Daoy (cell line): ENCODE measurements around the gene NCR3LG1. TPM values are rescaled to one million over a fixed set of nuclear protein-coding genes. Genes with fewer than 3 reads are reported as not detected.
"Not testable (repeated sequence)": the region's sequence is repeated elsewhere in the genome, so short reads cannot be mapped to it uniquely, and the experiment has no call there.

ENCODE experiments used
- DNase-seq: peaks from one replicate; pipeline ENCODE4 v3.0.0-alpha.2; 2015; ENCODE audit warnings: low read depth
- total RNA-seq: library from RNA; depleted of rRNA; stranded (reverse); fragments of >200 nt; shearing (Covaris generic); gene quantifications from 2 replicates; pipeline ENCODE4 v1.2.3, GENCODE V29; 2014; rRNA removed

The NCR3LG1 gene
- total RNA-seq, 1 experiment from 2014 or later: 0.69 TPM

GRCh38 chr11:17412488-17413180 is 61.0 kb downstream of the NCR3LG1 start:
- no peak for DNase-seq

DNA sequence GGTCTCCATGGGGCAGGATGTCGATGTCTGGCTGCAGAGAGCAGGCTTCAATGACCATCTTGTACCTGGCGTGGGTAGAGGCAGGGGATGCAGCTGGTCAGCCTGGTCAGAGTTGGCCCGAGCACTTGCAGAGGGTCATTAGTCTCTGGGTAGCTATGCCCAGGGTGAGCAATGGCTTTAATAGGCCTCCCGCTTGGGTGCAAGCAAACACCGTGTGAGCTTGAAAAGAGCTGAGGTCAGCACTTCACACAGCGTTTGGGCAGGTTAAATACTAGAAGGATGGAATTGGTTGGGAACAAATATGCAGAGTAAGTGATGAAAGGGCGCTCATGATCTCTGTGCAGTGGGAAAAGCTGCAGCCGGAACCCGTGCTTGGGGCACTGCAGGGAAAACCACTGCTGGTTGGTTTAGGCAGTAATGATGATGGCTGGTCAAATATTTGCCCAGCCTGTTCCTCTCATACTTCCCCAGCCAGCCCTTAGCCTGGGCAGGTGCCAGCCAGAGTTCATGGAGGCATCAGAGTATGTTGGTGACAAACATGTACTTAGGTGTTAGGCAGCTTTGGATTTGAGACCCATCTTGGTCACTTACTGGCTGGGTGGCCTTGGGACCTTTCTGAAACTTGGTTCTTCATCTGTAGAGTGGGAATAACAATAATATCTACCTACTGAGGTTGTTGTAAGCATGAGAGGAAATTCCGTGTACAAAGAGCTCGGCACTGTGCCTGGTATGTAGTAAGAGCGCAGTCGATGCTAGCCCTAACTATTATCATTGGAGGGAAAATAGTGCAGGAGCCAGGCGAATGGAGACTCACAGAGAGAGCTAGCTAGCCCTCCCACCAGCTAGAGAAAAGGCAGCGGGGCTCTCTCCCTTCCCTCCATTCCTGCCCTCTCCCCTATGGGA is 62.1 kb downstream of the NCR3LG1 start:
- DNase-seq: no peak

GRCh38 chr11:17414317-17414737 is 62.7 kb downstream of the NCR3LG1 start:
- DNase-seq: no peak

GRCh38 chr11:17414992-17415391 is 63.4 kb downstream of the NCR3LG1 start:
- DNase-seq: no peak

GRCh38 chr11:17415523-17416104 is 64.0 kb downstream of the NCR3LG1 start:
- no peak for DNase-seq

DNA sequence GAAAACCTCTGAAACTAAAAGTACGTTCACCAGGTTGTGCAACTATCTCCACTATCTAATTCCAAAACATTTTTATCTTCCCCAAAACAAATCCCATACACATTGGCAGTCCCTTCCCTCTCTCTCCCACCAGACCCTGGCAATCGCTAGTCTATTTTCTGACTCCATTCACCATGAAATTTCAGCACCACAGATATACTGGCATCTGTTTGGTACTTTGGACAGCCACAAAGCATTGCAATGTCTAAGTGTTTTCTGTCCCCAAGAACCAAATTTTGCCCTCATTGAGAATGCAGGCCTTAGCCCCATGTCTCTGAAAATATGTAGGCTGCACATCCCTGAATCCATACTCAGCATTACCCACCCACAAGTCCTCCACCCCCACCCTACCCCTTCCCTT is 64.9 kb downstream of the NCR3LG1 start:
- no peak for DNase-seq

DNA sequence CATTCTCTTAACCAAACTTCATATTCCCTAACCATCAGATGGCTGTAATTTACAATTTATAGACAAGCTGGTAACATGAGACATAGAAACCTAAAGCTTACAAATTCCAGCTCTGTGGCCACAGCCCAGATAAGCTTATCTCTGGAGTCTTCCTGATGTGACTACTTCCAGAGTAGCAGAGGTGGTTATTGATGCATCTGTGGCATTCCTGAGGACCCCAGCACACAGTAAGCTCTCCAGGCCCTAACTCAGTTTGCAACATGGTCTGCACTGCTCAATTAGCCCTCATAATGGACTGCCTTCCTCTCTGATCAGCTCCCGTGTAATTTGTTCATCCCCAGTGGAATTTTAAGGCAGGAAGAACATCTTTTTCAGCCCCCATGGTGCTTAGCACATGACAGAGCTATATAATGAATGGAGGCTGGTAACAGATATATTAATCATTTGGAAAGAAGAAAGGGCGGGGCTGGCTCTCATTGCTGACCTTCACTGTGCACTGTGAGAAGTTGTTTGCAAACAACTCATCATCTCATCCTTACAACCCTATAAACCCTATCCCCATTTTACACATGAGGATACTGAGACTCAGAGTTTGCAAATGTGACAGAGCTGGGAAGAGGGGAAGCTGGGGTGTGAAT is 67.0 kb downstream of the NCR3LG1 start:
- DNase-seq: no peak

GRCh38 chr11:17421781-17422180 is 70.2 kb downstream of the NCR3LG1 start:
- DNase-seq: no peak

DNA sequence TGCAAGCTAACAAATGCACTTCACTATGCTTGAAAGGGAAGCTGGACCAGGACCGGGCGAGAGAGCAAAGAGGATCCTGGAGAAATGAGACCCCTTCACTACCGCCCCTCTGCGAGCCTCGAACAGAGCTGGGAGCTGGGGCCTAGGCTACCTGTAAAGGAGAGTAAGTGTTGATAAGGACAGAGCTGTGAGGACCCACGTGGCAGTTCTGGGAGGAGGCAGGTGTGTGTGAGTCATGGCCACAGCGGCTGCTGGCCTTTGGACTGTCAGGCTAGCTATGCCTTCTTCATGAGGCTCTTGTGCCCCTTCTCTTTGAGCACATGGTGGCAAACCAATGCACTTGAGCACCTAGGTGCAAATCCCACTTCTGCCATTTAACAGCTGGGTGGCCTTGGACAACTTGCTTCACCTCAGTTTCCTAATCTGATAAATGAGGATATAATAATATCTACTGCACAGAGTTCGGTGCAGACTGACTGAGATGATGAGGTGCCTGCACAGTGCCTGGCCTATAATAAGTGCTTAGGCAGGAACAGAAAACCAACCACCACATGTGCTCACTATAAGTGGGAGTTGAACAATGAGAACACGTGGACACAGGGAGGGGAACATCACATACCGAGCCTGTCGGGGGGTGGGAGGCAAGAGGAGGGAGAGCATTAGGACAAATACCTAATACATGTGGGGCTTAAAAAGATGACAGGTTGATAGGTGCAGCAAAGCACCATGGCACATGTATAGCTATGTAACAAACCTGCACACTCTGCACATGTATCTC is 72.1 kb downstream of the NCR3LG1 start:
- peak; percentile 15 for DNase-seq

GRCh38 chr11:17426233-17426632 is 74.6 kb downstream of the NCR3LG1 start:
- not testable (repeated sequence) for DNase-seq

Other genes with a start within 250 kb of the NCR3LG1 start
- 17.4 and 23.5 TPM in 2 replicates for gene PIK3C2A, start 143.8 kb upstream of the NCR3LG1 start, total RNA-seq
- 44.5 and 62.1 TPM in 2 replicates for gene NUCB2, start 75.1 kb upstream of the NCR3LG1 start, total RNA-seq
- gene KCNJ11, start 36.9 kb downstream of the NCR3LG1 start, total RNA-seq: not detected in 2 replicates
- not detected in 2 replicates for gene ABCC8, start 125.0 kb downstream of the NCR3LG1 start, total RNA-seq
- not detected in 2 replicates for gene USH1C, start 192.6 kb downstream of the NCR3LG1 start, total RNA-seq
- gene OTOG, start 195.5 kb downstream of the NCR3LG1 start, total RNA-seq: not detected in 2 replicates